GM10266 (cell line): ENCODE measurements around the gene DXO.
A peak's percentile ranks its signal among the peaks of the same experiment; 100 is the strongest.

Source experiments
- DNase-seq: peaks from one replicate; pipeline ENCODE4 v3.0.0; 2012; ENCODE audit errors: extremely low spot score
- TF ChIP-seq, protein P1 (sequence below): IDR thresholded peaks from 2 replicates; pipeline ENCODE4 v1.5.1; 2012; ENCODE audit warnings: mild to moderate bottlenecking, low read depth; ENCODE audit not compliant: control insufficient read depth, insufficient read depth; ENCODE audit errors: missing control alignments

DXO gene

GRCh38 chr6:31966506-31966905 is 5.4 kb downstream of the DXO start:
- TF ChIP-seq, protein P1, sequence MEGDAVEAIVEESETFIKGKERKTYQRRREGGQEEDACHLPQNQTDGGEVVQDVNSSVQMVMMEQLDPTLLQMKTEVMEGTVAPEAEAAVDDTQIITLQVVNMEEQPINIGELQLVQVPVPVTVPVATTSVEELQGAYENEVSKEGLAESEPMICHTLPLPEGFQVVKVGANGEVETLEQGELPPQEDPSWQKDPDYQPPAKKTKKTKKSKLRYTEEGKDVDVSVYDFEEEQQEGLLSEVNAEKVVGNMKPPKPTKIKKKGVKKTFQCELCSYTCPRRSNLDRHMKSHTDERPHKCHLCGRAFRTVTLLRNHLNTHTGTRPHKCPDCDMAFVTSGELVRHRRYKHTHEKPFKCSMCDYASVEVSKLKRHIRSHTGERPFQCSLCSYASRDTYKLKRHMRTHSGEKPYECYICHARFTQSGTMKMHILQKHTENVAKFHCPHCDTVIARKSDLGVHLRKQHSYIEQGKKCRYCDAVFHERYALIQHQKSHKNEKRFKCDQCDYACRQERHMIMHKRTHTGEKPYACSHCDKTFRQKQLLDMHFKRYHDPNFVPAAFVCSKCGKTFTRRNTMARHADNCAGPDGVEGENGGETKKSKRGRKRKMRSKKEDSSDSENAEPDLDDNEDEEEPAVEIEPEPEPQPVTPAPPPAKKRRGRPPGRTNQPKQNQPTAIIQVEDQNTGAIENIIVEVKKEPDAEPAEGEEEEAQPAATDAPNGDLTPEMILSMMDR: no peak
- no peak for DNase-seq

GRCh38 chr6:31965700-31966099 is 6.2 kb downstream of the DXO start:
- TF ChIP-seq, protein P1: no peak
- DNase-seq: no peak

- DNase-seq: no peak
- TF ChIP-seq, protein P1: no peak
Observed at GRCh38 chr6:31963921-31964320, 8.0 kb downstream of the DXO start.

GRCh38 chr6:31961616-31962015 is 10.3 kb downstream of the DXO start:
- TF ChIP-seq, protein P1: no peak
- DNase-seq: no peak

DNA sequence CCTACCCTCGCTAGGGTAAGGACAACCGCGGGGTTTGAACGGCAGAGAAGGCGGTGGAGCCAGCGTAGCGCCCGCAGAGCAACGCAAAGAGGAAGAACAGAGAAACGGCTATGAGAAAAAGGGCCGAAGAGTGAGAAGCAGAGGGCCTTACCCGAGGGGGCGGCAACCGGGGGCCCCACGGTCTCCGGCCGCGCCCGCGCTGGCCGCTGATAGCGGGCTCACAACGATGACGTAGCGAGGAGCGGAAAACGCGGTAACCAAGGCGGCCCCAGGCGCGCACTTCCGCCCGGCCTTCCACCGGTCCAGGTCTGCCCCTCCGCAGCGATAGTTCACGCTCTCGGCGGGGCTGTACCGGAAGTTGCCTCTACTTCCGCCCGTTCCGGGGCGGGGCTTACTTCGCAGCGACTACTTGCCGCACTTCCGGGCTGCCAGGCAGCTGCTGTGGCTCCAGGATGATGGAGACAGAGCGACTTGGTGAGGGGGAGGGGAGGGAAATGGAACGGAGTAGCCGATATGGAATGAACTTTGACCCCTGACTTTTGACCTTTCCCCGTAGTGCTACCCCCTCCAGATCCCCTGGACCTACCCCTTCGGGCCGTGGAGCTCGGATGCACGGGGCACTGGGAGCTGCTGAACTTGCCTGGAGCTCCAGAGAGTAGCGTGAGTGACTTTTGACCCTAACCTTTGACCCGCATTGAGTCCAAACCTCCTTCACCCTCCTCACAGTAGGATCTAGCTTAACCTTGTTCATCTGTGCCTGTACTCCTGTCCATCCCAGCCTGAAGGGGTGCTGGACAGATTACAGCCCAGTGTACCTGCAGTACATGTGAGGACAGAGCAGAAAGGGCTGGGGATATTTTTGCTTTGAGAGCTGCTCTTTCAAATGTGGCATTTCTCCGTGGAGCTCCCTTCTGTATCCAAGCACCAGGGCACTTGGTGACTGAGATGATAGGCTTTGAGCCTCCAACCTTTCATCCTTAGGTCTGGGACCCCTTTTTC is 12.9 kb downstream of the DXO start, which contains the start of the genes NELFE and SKIC2:
Gene NELFE, minus strand, starts transcription at position 231 of the 999 bp plus-strand sequence. CDS start 525 bp downstream, outside the sequence.
Gene SKIC2, plus strand, starts transcription at position 435 of the 999 bp plus-strand sequence. Its CDS starts 18 bp downstream, at position 453.
- peak; percentile 98 for DNase-seq
- TF ChIP-seq, protein P1: no peak

- TF ChIP-seq, protein P1: no peak
- DNase-seq: no peak
Observed at GRCh38 chr6:31958412-31958740, 13.6 kb downstream of the DXO start.

- no peak for DNase-seq
- TF ChIP-seq, protein P1: no peak
Observed at GRCh38 chr6:31956796-31957195, 15.1 kb downstream of the DXO start.
